GM18867 (cell line): ENCODE results near the gene ZNHIT3.
"Not testable (repeated sequence)": the region's sequence is repeated elsewhere in the genome, so short reads cannot be mapped to it uniquely, and the experiment has no call there.

Source experiments
- ATAC-seq: cut with Tn5 transposase; IDR thresholded peaks from one replicate; pipeline ENCODE4 v1.9.1; 2021; ENCODE audit warnings: mild to moderate bottlenecking, moderate library complexity; ENCODE audit not compliant: unreplicated experiment

ZNHIT3 gene

GRCh38 chr17:36482611-36483504, 3.6 kb upstream of the ZNHIT3 start:
- no peak for ATAC-seq

- ATAC-seq = not testable (repeated sequence)
Observed at GRCh38 chr17:36484021-36484420, 2.5 kb upstream of the ZNHIT3 start.

GRCh38 chr17:36485027-36485426, 1.5 kb upstream of the ZNHIT3 start:
- no peak for ATAC-seq

- peak; percentile 5 for ATAC-seq
Observed at GRCh38 chr17:36485805-36486203, 677 bp upstream of the ZNHIT3 start.

- ATAC-seq = no peak
Observed at GRCh38 chr17:36493956-36494355, 7.5 kb downstream of the ZNHIT3 start.

GRCh38 chr17:36494674-36495073, 8.2 kb downstream of the ZNHIT3 start:
- ATAC-seq = no peak

- ATAC-seq = no peak
Observed at GRCh38 chr17:36495076-36495578, 8.6 kb downstream of the ZNHIT3 start.

- ATAC-seq = no peak
Observed at GRCh38 chr17:36496018-36496789, 9.7 kb downstream of the ZNHIT3 start.

GRCh38 chr17:36498155-36498554, 11.7 kb downstream of the ZNHIT3 start:
- ATAC-seq = no peak

- no peak for ATAC-seq
Observed at GRCh38 chr17:36498560-36499300, 12.2 kb downstream of the ZNHIT3 start.

GRCh38 chr17:36500745-36501225, 14.3 kb downstream of the ZNHIT3 start:
- ATAC-seq = no peak

GRCh38 chr17:36501351-36501750, 14.9 kb downstream of the ZNHIT3 start:
- ATAC-seq = no peak

- ATAC-seq = no peak
Observed at GRCh38 chr17:36501963-36502362, 15.5 kb downstream of the ZNHIT3 start.

- ATAC-seq = no peak
Observed at GRCh38 chr17:36503456-36504155, 17.1 kb downstream of the ZNHIT3 start.

- ATAC-seq = no peak
Observed at GRCh38 chr17:36504156-36504545, 17.7 kb downstream of the ZNHIT3 start.

- ATAC-seq = no peak
Observed at GRCh38 chr17:36505171-36505570, 18.7 kb downstream of the ZNHIT3 start.

GRCh38 chr17:36506249-36506826, 19.9 kb downstream of the ZNHIT3 start:
- no peak for ATAC-seq

GRCh38 chr17:36506831-36507230, 20.4 kb downstream of the ZNHIT3 start:
- no peak for ATAC-seq

GRCh38 chr17:36507266-36507665, 20.8 kb downstream of the ZNHIT3 start:
- no peak for ATAC-seq

GRCh38 chr17:36508439-36508838, 22.0 kb downstream of the ZNHIT3 start:
- not testable (repeated sequence) for ATAC-seq
